ENCODE measurements around the gene RIMKLB.
"Not testable (repeated sequence)": the region's sequence is repeated elsewhere in the genome, so short reads cannot be mapped to it uniquely, and the experiment has no call there.

The RIMKLB gene

GRCh38 chr12:8779862-8780261 is 82.1 kb downstream of the RIMKLB start:
- no peak for DNase-seq

- DNase-seq: no peak
Measured at GRCh38 chr12:8780389-8780788, 82.6 kb downstream of the RIMKLB start.

- DNase-seq: no peak
Measured at GRCh38 chr12:8781381-8782127, 83.8 kb downstream of the RIMKLB start.

- DNase-seq: no peak
Measured at GRCh38 chr12:8784290-8784888, 86.6 kb downstream of the RIMKLB start.

GRCh38 chr12:8785499-8785898 is 87.7 kb downstream of the RIMKLB start:
- DNase-seq: no peak

GRCh38 chr12:8787206-8787605 is 89.4 kb downstream of the RIMKLB start:
- DNase-seq: not testable (repeated sequence)

- not testable (repeated sequence) for DNase-seq
Measured at GRCh38 chr12:8788706-8789105, 90.9 kb downstream of the RIMKLB start.

GRCh38 chr12:8789341-8790013 is 91.7 kb downstream of the RIMKLB start:
- not testable (repeated sequence) for DNase-seq

GRCh38 chr12:8793226-8793625 is 95.4 kb downstream of the RIMKLB start:
- not testable (repeated sequence) for DNase-seq

- not testable (repeated sequence) for DNase-seq
Measured at GRCh38 chr12:8794611-8795010, 96.8 kb downstream of the RIMKLB start.

GRCh38 chr12:8796831-8797626 is 99.2 kb downstream of the RIMKLB start:
- no peak for DNase-seq

GRCh38 chr12:8801213-8801612 is 103.4 kb downstream of the RIMKLB start:
- DNase-seq: not testable (repeated sequence)

GRCh38 chr12:8804833-8805232 is 107.0 kb downstream of the RIMKLB start:
- DNase-seq: not testable (repeated sequence)

GRCh38 chr12:8805487-8805886 is 107.7 kb downstream of the RIMKLB start:
- not testable (repeated sequence) for DNase-seq

GRCh38 chr12:8807084-8807483 is 109.3 kb downstream of the RIMKLB start:
- not testable (repeated sequence) for DNase-seq

- DNase-seq: not testable (repeated sequence)
Measured at GRCh38 chr12:8810112-8810511, 112.3 kb downstream of the RIMKLB start.

- no peak for DNase-seq
Measured at GRCh38 chr12:8813572-8814357, 116.0 kb downstream of the RIMKLB start.

- no peak for DNase-seq
Measured at GRCh38 chr12:8816448-8817050, 118.8 kb downstream of the RIMKLB start.

GRCh38 chr12:8817856-8818255 is 120.1 kb downstream of the RIMKLB start:
- DNase-seq: no peak

GRCh38 chr12:8818526-8818925 is 120.7 kb downstream of the RIMKLB start:
- no peak for DNase-seq

GRCh38 chr12:8819666-8819980 is 121.8 kb downstream of the RIMKLB start:
- no peak for DNase-seq
